Measurements from ENCODE around the gene PRSS57.
"Not testable (repeated sequence)": the region's sequence is repeated elsewhere in the genome, so short reads cannot be mapped to it uniquely, and the experiment has no call there.

Gene PRSS57

DNA sequence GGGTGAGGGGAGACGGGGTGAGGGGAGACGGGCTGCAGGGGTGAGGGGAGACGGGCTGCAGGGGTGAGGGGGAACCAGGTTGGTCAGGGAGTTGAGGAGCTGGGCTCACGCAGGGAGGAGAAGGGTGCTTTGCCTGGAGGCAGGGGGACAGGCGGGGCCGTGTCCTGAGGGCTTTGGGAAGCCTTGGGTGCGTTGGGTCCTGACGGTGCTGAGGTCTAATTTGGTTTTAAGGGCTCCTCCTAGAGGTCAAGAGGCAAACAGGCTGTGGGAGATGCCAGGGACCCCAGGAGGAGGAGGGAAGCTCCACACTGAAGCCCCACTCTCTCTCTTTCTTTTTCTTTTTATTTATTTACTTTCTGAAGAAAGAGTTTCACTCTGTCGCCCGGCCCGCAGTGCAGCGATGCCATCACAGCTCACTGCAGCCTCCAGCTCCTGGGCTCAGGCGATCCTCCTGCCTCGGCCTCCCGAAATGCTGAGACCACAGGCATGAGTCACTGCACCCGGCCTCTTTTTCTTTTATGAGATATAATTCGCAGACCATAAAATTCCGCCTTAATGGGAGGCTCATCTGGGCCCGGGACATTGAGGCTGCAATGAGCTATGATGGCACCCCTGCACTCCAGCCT lies 46.4 kb upstream of the PRSS57 start:
- H3K4me2 ChIP-seq (ENCODE audit: low read length), result no peak overlapping the region
- no peak overlapping the region for H3K27ac ChIP-seq (ENCODE audit: low read depth, low read length)
- TF ChIP-seq, protein P1, sequence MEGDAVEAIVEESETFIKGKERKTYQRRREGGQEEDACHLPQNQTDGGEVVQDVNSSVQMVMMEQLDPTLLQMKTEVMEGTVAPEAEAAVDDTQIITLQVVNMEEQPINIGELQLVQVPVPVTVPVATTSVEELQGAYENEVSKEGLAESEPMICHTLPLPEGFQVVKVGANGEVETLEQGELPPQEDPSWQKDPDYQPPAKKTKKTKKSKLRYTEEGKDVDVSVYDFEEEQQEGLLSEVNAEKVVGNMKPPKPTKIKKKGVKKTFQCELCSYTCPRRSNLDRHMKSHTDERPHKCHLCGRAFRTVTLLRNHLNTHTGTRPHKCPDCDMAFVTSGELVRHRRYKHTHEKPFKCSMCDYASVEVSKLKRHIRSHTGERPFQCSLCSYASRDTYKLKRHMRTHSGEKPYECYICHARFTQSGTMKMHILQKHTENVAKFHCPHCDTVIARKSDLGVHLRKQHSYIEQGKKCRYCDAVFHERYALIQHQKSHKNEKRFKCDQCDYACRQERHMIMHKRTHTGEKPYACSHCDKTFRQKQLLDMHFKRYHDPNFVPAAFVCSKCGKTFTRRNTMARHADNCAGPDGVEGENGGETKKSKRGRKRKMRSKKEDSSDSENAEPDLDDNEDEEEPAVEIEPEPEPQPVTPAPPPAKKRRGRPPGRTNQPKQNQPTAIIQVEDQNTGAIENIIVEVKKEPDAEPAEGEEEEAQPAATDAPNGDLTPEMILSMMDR (IDR thresholded peaks at IDR 0.05; ENCODE audit: low read depth, low read length, poor library complexity, severe bottlenecking), result peak; percentile 18
- TF ChIP-seq EZH2phosphoT487 (IDR thresholded peaks at IDR 0.05; ENCODE audit: borderline replicate concordance, low read length), result no peak
- no peaks in the 10 kb centered on the region; the same call in 1 of the 2 replicates for H3K9me3 ChIP-seq (ENCODE audit: control insufficient read depth, insufficient read depth, low read length)
- no peaks in the 10 kb centered on the region for H3K9me2 ChIP-seq (replicated peaks; ENCODE audit: control insufficient read depth, low read length)
- no peak overlapping the region for H3K4me3 ChIP-seq (ENCODE audit: low read length)
- no peaks in the 10 kb centered on the region; the same call in 1 of the 2 replicates for H3K4me1 ChIP-seq (ENCODE audit: control insufficient read depth, low read length)
- no peaks in the 10 kb centered on the region for H3K27me3 ChIP-seq (ENCODE audit: control insufficient read depth, low read length)
- H3F3A ChIP-seq (ENCODE audit: control insufficient read depth, insufficient read depth), result no peaks in the 10 kb centered on the region
- no peaks in the 10 kb centered on the region for H3K36me3 ChIP-seq (ENCODE audit: control insufficient read depth, low read length)
- H3K79me2 ChIP-seq (ENCODE audit: control insufficient read depth, low read length), result no peaks in the 10 kb centered on the region
- H4K20me1 ChIP-seq (ENCODE audit: control insufficient read depth, insufficient read depth, low read depth, low read length), result no peaks in the 10 kb centered on the region

DNA sequence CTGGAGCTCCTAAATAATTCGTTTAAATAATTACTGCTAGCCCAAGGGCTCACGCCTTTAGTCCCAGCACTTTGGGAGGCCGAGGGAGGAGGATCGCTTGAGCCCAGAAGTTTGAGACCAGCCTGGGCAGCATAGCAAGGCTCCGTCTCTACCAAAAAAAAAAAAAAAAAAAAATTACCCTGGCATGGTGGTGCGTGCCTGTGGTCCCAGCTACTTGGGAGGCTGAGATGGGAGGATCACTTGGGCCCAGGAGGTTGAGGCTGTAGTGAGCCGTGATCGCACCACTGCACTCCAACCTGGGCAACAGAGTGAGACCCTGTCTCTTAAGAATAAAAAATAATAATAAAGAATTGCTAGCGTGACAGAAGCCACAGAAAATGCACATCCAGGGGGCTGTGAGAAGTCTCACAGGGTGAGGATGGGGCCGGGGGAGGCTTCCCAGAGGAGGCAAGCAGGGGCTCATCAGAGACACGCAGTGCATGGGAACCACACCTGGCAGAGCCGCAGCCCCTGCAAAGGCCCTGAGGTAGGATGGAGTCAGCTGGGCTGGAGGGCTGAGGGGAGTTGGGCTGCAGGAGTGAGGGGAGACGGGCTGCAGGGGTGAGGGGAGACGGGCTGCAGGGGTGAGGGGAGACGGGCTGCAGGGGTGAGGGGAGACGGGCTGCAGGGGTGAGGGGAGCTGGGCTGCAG lies 45.7 kb upstream of the PRSS57 start:
- H3K79me2 ChIP-seq (ENCODE audit: control insufficient read depth, low read length); H3K4me2 ChIP-seq (ENCODE audit: low read length); H3K27ac ChIP-seq (ENCODE audit: low read depth, low read length); H3K9me2 ChIP-seq (replicated peaks; ENCODE audit: control insufficient read depth, low read length); H3K4me3 ChIP-seq (ENCODE audit: low read length); H3K36me3 ChIP-seq (ENCODE audit: control insufficient read depth, low read length); H3K4me1 ChIP-seq (ENCODE audit: control insufficient read depth, low read length); H3K9me3 ChIP-seq (ENCODE audit: control insufficient read depth, insufficient read depth, low read length); H3F3A ChIP-seq (ENCODE audit: control insufficient read depth, insufficient read depth); H4K20me1 ChIP-seq (ENCODE audit: control insufficient read depth, insufficient read depth, low read depth, low read length); H3K27me3 ChIP-seq (ENCODE audit: control insufficient read depth, low read length): not testable (repeated sequence)

DNA sequence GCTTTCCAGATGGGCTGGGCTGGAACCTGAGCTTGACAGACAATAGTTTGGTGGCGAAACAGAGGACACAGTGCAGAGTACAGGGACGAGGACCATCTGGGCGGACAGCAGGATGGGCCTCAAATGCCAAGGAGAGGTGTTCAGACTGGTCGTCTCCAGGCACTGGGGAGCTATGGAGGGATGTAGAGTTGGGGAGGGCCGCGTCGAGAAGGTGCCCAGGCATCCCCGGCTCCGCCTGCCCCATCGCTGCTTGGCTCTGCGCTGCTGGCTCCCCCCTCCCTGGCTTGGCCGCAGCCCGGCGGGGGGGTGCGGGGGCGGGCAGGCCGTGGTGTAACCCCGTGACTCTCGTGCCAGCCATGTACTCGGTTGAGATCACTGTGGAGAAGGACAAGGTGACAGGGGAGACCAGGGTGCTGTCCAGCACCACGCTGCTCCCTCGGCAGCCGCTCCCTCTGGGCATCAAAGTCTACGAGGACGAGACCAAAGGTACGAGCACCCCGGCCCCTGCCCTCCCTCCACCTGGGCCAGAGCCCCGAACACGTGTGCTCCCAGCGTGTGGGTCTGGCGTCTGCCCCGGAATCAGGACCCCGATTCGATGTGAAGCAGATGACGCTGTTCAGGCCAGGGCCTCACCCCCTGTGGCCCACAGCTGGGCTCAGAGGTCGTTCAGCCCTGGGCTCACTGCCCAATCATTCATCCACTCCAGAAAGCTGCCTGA lies 44.9 kb upstream of the PRSS57 start:
- Histone ChIP-seq H3K9me3 (ENCODE audit: control insufficient read depth, insufficient read depth, low read length) (no peaks in the 10 kb centered on the region; the same call in 1 of the 2 replicates), H3F3A (ENCODE audit: control insufficient read depth, insufficient read depth) (no peaks in the 10 kb centered on the region), H3K27ac (ENCODE audit: low read depth, low read length) (no peak overlapping the region), H3K4me3 (ENCODE audit: low read length) (no peak overlapping the region), H4K20me1 (ENCODE audit: control insufficient read depth, insufficient read depth, low read depth, low read length) (no peaks in the 10 kb centered on the region), H3K4me2 (ENCODE audit: low read length) (no peak overlapping the region), H3K9me2 (replicated peaks; ENCODE audit: control insufficient read depth, low read length) (no peaks in the 10 kb centered on the region), H3K36me3 (ENCODE audit: control insufficient read depth, low read length) (no peaks in the 10 kb centered on the region), H3K27me3 (ENCODE audit: control insufficient read depth, low read length) (no peaks in the 10 kb centered on the region), H3K4me1 (ENCODE audit: control insufficient read depth, low read length) (no peaks in the 10 kb centered on the region; the same call in 1 of the 2 replicates), H3K79me2 (ENCODE audit: control insufficient read depth, low read length) (no peaks in the 10 kb centered on the region)
- TF ChIP-seq, protein P1 (IDR thresholded peaks at IDR 0.05; ENCODE audit: low read depth, low read length, poor library complexity, severe bottlenecking), result no peak
- no peak for TF ChIP-seq EZH2phosphoT487 (IDR thresholded peaks at IDR 0.05; ENCODE audit: borderline replicate concordance, low read length)
